Ishikawa (cell line): ENCODE measurements around the gene MTERF4.

Source experiments
- CEBPB ChIP-seq: IDR thresholded peaks from 2 replicates; pipeline ENCODE4 v1.6.1; 2012
- CREB1 ChIP-seq: IDR thresholded peaks from 2 replicates; pipeline ENCODE4 v1.6.1; 2012; ENCODE audit warnings: low read depth
- EGR1 ChIP-seq: IDR thresholded peaks from 2 replicates; pipeline ENCODE4 v1.6.1; 2012
- EP300 ChIP-seq: IDR thresholded peaks from 2 replicates; pipeline ENCODE4 v1.6.1; 2012; ENCODE audit warnings: borderline replicate concordance
- FOXM1 ChIP-seq: IDR thresholded peaks from 2 replicates; pipeline ENCODE4 v1.6.1; 2012; ENCODE audit warnings: low read depth, borderline replicate concordance
- MAX ChIP-seq: IDR thresholded peaks from 2 replicates; pipeline ENCODE4 v1.6.1; 2012
- NFIC ChIP-seq: IDR thresholded peaks from 2 replicates; pipeline ENCODE4 v1.6.1; 2012
- RAD21 ChIP-seq: IDR thresholded peaks from 2 replicates; pipeline ENCODE4 v1.6.1; 2012; ENCODE audit warnings: low read depth
- TAF1 ChIP-seq: IDR thresholded peaks from 2 replicates; pipeline ENCODE4 v1.6.1; 2012; ENCODE audit warnings: low read depth, mild to moderate bottlenecking
- TCF12 ChIP-seq: IDR thresholded peaks from 2 replicates; pipeline ENCODE4 v1.6.1; 2012; ENCODE audit warnings: low read depth
- TEAD4 ChIP-seq: IDR thresholded peaks from 2 replicates; pipeline ENCODE4 v1.6.1; 2012
- YY1 ChIP-seq: IDR thresholded peaks from 2 replicates; pipeline ENCODE4 v1.6.1; 2012; ENCODE audit warnings: low read depth
- ZBTB7A ChIP-seq: IDR thresholded peaks from 2 replicates; pipeline ENCODE4 v1.6.1; 2012; ENCODE audit warnings: low read depth
- TF ChIP-seq, protein P1 (sequence below): IDR thresholded peaks from 2 replicates; pipeline ENCODE4 v1.6.1; 2012; ENCODE audit warnings: low read depth, mild to moderate bottlenecking
- TF ChIP-seq, protein P2 (sequence below): IDR thresholded peaks from 2 replicates; pipeline ENCODE4 v1.6.1; 2012

The MTERF4 gene

GRCh38 chr2:241096979-241097378 lies 5.1 kb downstream of the MTERF4 start:
- TF ChIP-seq CREB1 = no peak
- no peak for TF ChIP-seq YY1
- TF ChIP-seq NFIC = no peak
- TF ChIP-seq CEBPB = no peak
- no peak for TF ChIP-seq RAD21
- TF ChIP-seq EP300 = no peak
- TF ChIP-seq MAX = no peak
- no peak for TF ChIP-seq TAF1
- no peak for TF ChIP-seq TCF12
- no peak for TF ChIP-seq FOXM1
- TF ChIP-seq TEAD4 = no peak
- no peak for TF ChIP-seq ZBTB7A
- TF ChIP-seq EGR1 = no peak
- TF ChIP-seq, protein P1, sequence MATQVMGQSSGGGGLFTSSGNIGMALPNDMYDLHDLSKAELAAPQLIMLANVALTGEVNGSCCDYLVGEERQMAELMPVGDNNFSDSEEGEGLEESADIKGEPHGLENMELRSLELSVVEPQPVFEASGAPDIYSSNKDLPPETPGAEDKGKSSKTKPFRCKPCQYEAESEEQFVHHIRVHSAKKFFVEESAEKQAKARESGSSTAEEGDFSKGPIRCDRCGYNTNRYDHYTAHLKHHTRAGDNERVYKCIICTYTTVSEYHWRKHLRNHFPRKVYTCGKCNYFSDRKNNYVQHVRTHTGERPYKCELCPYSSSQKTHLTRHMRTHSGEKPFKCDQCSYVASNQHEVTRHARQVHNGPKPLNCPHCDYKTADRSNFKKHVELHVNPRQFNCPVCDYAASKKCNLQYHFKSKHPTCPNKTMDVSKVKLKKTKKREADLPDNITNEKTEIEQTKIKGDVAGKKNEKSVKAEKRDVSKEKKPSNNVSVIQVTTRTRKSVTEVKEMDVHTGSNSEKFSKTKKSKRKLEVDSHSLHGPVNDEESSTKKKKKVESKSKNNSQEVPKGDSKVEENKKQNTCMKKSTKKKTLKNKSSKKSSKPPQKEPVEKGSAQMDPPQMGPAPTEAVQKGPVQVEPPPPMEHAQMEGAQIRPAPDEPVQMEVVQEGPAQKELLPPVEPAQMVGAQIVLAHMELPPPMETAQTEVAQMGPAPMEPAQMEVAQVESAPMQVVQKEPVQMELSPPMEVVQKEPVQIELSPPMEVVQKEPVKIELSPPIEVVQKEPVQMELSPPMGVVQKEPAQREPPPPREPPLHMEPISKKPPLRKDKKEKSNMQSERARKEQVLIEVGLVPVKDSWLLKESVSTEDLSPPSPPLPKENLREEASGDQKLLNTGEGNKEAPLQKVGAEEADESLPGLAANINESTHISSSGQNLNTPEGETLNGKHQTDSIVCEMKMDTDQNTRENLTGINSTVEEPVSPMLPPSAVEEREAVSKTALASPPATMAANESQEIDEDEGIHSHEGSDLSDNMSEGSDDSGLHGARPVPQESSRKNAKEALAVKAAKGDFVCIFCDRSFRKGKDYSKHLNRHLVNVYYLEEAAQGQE = no peak
- TF ChIP-seq, protein P2, sequence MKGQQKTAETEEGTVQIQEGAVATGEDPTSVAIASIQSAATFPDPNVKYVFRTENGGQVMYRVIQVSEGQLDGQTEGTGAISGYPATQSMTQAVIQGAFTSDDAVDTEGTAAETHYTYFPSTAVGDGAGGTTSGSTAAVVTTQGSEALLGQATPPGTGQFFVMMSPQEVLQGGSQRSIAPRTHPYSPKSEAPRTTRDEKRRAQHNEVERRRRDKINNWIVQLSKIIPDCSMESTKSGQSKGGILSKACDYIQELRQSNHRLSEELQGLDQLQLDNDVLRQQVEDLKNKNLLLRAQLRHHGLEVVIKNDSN = no peak

GRCh38 chr2:241095594-241096290 lies 6.3 kb downstream of the MTERF4 start:
- no peak for TF ChIP-seq EGR1
- TF ChIP-seq YY1 = no peak
- no peak for TF ChIP-seq NFIC
- TF ChIP-seq, protein P2 = no peak
- no peak for TF ChIP-seq CREB1
- no peak for TF ChIP-seq TCF12
- TF ChIP-seq TAF1 = no peak
- TF ChIP-seq RAD21 = no peak
- TF ChIP-seq, protein P1 = no peak
- no peak for TF ChIP-seq TEAD4
- no peak for TF ChIP-seq EP300
- TF ChIP-seq ZBTB7A = no peak

DNA sequence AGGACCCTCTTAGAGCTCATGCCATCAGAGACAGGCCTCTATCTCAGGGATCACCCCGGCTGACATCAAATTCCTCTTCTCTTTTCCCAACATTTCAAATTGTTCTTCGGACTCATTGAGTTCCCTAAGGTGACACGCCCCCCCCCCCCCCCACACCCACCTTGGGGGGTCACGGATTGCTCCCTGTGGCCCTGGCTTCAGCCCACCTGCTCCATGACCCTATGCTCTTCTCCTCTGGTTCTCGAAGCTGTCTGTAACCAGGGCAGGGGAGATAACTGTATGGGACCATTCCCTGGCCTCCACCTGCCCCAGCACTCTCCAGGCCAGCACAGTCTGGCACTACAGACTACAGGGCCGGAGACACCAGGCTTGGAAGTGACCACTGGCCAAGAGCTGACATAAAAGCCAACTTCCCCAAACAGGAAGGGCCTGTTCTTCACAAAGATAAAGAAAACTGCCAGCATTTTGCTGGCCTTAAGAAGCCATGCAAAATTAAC lies 7.1 kb downstream of the MTERF4 start:
- TF ChIP-seq, protein P2 = no peak
- no peak for TF ChIP-seq NFIC
- no peak for TF ChIP-seq YY1
- TF ChIP-seq, protein P1 = no peak
- no peak for TF ChIP-seq CEBPB
- no peak for TF ChIP-seq TAF1
- TF ChIP-seq MAX = no peak
- no peak for TF ChIP-seq TEAD4
- TF ChIP-seq TCF12 = no peak
- no peak for TF ChIP-seq EP300
- TF ChIP-seq EGR1 = no peak
- no peak for TF ChIP-seq RAD21
- no peak for TF ChIP-seq ZBTB7A
- no peak for TF ChIP-seq CREB1
- no peak for TF ChIP-seq FOXM1
